ENCODE data around the gene ISOC2. TPM values are rescaled to one million over a fixed set of nuclear protein-coding genes. Genes with fewer than 3 reads are reported as not detected.

Gene ISOC2
- total RNA-seq, 1 donor from 2014 or later, result 24.9 TPM

GRCh38 chr19:55459950-55460657 is 1.3 kb downstream of the ISOC2 start:
- no peak for DNase-seq
- peak overlapping the region; percentile 81 for H3K4me3 Mint-ChIP-seq (ENCODE audit: unreplicated experiment)
- H3K36me3 Mint-ChIP-seq (ENCODE audit: unreplicated experiment), result no peaks in the 10 kb centered on the region
- peaks cover 7% of the 10 kb centered on the region for H3K9me3 Mint-ChIP-seq (ENCODE audit: unreplicated experiment)
- H3K27ac Mint-ChIP-seq (ENCODE audit: unreplicated experiment), result peak overlapping the region; percentile 52
- peaks cover 6% of the 10 kb centered on the region for H3K27me3 Mint-ChIP-seq (ENCODE audit: unreplicated experiment)
- H3K4me1 Mint-ChIP-seq (ENCODE audit: low read depth, unreplicated experiment), result peaks cover 15% of the 10 kb centered on the region
- TF ChIP-seq CTCF (IDR thresholded peaks at IDR 0.05; ENCODE audit: partially characterized antibody, unreplicated experiment), result no peak

GRCh38 chr19:55459551-55459949 is 1.9 kb downstream of the ISOC2 start:
- no peak for DNase-seq
- H3K4me3 Mint-ChIP-seq (ENCODE audit: unreplicated experiment), result no peak overlapping the region
- TF ChIP-seq CTCF (IDR thresholded peaks at IDR 0.05; ENCODE audit: partially characterized antibody, unreplicated experiment), result no peak
- H3K36me3 Mint-ChIP-seq (ENCODE audit: unreplicated experiment), result no peaks in the 10 kb centered on the region
- peaks cover 7% of the 10 kb centered on the region for H3K9me3 Mint-ChIP-seq (ENCODE audit: unreplicated experiment)
- H3K27me3 Mint-ChIP-seq (ENCODE audit: unreplicated experiment), result peaks cover 6% of the 10 kb centered on the region
- H3K27ac Mint-ChIP-seq (ENCODE audit: unreplicated experiment), result no peak overlapping the region
- H3K4me1 Mint-ChIP-seq (ENCODE audit: low read depth, unreplicated experiment), result peaks cover 18% of the 10 kb centered on the region

- TF ChIP-seq CTCF (IDR thresholded peaks at IDR 0.05; ENCODE audit: partially characterized antibody, unreplicated experiment), result no peak
- Mint-ChIP-seq H3K36me3 (ENCODE audit: unreplicated experiment) (no peaks in the 10 kb centered on the region), H3K4me3 (ENCODE audit: unreplicated experiment) (peak overlapping the region; percentile 63), H3K27ac (ENCODE audit: unreplicated experiment) (peak overlapping the region; percentile 64), H3K9me3 (ENCODE audit: unreplicated experiment) (peaks cover 12% of the 10 kb centered on the region), H3K4me1 (ENCODE audit: low read depth, unreplicated experiment) (peaks cover 18% of the 10 kb centered on the region), H3K27me3 (ENCODE audit: unreplicated experiment) (peaks cover 10% of the 10 kb centered on the region)
- no peak for DNase-seq
Observed at GRCh38 chr19:55457683-55458457, 3.6 kb downstream of the ISOC2 start.

- H3K9me3 Mint-ChIP-seq (ENCODE audit: unreplicated experiment), result peaks cover 13% of the 10 kb centered on the region
- H3K27ac Mint-ChIP-seq (ENCODE audit: unreplicated experiment), result no peak overlapping the region
- no peak for TF ChIP-seq CTCF (IDR thresholded peaks at IDR 0.05; ENCODE audit: partially characterized antibody, unreplicated experiment)
- peaks cover 12% of the 10 kb centered on the region for H3K27me3 Mint-ChIP-seq (ENCODE audit: unreplicated experiment)
- peaks cover 18% of the 10 kb centered on the region for H3K4me1 Mint-ChIP-seq (ENCODE audit: low read depth, unreplicated experiment)
- DNase-seq, result no peak
- no peaks in the 10 kb centered on the region for H3K36me3 Mint-ChIP-seq (ENCODE audit: unreplicated experiment)
- H3K4me3 Mint-ChIP-seq (ENCODE audit: unreplicated experiment), result no peak overlapping the region
Observed at GRCh38 chr19:55456347-55456746, 5.1 kb downstream of the ISOC2 start.
